Measurements from ENCODE around the gene SULT1E1. TPM values are rescaled to one million over a fixed set of nuclear protein-coding genes. Genes with fewer than 3 reads are reported as not detected.

Gene SULT1E1, protein sequence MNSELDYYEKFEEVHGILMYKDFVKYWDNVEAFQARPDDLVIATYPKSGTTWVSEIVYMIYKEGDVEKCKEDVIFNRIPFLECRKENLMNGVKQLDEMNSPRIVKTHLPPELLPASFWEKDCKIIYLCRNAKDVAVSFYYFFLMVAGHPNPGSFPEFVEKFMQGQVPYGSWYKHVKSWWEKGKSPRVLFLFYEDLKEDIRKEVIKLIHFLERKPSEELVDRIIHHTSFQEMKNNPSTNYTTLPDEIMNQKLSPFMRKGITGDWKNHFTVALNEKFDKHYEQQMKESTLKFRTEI
- polyA plus RNA-seq (2011; rRNA removed) (0.08 TPM in 1 of 2 replicates, not detected in the other), polyA plus RNA-seq (2017; fragmentation: RNase III; extraction: RNeasy Plus Mini Kit Qiagen cat#74134 plus additional on column Dnase treatment) (not detected in 3 replicates), polyA minus RNA-seq (2011; rRNA and poly(A)+ RNA removed) (not detected in 2 replicates)
- polyA plus RNA-seq (2012; cell fraction: cytosol; rRNA removed) = not detected in 2 replicates
- polyA plus RNA-seq (2012; cell fraction: nucleus; rRNA removed) = not detected in 2 replicates

- CTCF ChIA-PET = no interaction called here
- Histone ChIP-seq H3K4me2 (no peak within 1 kb of the TSS), H3K9me3 (no peaks in the 10 kb centered on the region), H3K4me1 (no peaks in the 10 kb centered on the region), H3K4me3 (no peak within 1 kb of the TSS), H3K27ac (no peak within 1 kb of the TSS)
- DNase-seq (ENCODE audit: low read depth in 1 of 2, low spot score in 1 of 2) (no peak), FAIRE-seq (no peak), ATAC-seq (no peak)
- TF ChIP-seq TFCP2L1 (CRISPR knock-in tag; IDR thresholded peaks at IDR 0.05) (no peak), KDM5A (IDR thresholded peaks at IDR 0.05) (no peak), EP300 (IDR thresholded peaks at IDR 0.05) (no peak), ZSCAN20 (CRISPR knock-in tag; IDR thresholded peaks at IDR 0.05) (no peak), NPAS2 (CRISPR knock-in tag; IDR thresholded peaks at IDR 0.05; ENCODE audit: borderline replicate concordance) (no peak), POLR2A (IDR thresholded peaks at IDR 0.05; ENCODE audit: low read length) (no peak), ESRRA (IDR thresholded peaks at IDR 0.05; ENCODE audit: borderline replicate concordance, low read length) (no peak), EHF (CRISPR knock-in tag; IDR thresholded peaks at IDR 0.05) (no peak), CHD4 (IDR thresholded peaks at IDR 0.05; ENCODE audit: borderline replicate concordance) (no peak)
- 27% methylated on average over 1 of the region's 1 CpG for WGBS (ENCODE audit: missing lambda C conversion rate)
- POLR2A ChIA-PET = no interaction called here
These were observed at the start of gene SULT1E1 for GRCh38 chr4:69860052-69860451. TSS of gene SULT1E1 (minus strand) at chr4:69860145. CDS start at chr4:69857644, 2,501 bp downstream.

DNA sequence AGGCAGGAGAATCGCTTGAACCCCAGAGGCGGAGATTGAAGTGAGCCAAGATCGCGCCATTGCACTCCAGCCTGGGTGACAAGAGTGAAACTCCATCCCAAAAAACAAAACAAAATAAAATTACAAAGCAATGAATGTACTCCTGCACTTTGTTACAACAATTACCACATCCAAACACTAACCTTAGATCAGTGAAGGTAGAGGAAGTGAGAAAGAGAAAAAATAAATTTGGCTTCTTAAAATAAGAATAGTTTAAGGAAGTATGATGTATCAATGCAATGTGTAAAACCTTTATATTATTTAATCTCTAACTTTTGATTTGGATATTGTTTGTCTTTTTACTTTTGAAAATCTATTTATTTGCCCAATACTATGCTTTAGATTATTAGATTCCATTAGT lies 49.2 kb upstream of the SULT1E1 start:
- H3K27ac ChIP-seq = no peak overlapping the region
- FAIRE-seq (no peak), ATAC-seq (no peak), DNase-seq (ENCODE audit: low read depth in 1 of 2, low spot score in 1 of 2) (no peak)
- ChIA-PET CTCF (no interaction called here), POLR2A (no interaction called here)
- no peaks in the 10 kb centered on the region for H3K9me3 ChIP-seq
- WGBS (ENCODE audit: missing lambda C conversion rate) = 62% methylated on average over 4 of the region's 4 CpGs
- H3K4me3 ChIP-seq = no peak overlapping the region
- no peak overlapping the region for H3K4me2 ChIP-seq
- TF ChIP-seq TP53 (CRISPR knock-in tag; IDR thresholded peaks at IDR 0.05) (no peak), RNF2 (IDR thresholded peaks at IDR 0.05; ENCODE audit: borderline replicate concordance, low read depth) (no peak), CBX8 (IDR thresholded peaks at IDR 0.05) (no peak), MYC (IDR thresholded peaks at IDR 0.05; ENCODE audit: borderline replicate concordance, low read length) (no peak), CHD4 (IDR thresholded peaks at IDR 0.05; ENCODE audit: borderline replicate concordance) (no peak), JUNB (IDR thresholded peaks at IDR 0.05) (no peak), POLR2A (IDR thresholded peaks at IDR 0.05; ENCODE audit: low read length) (no peak), RARB (CRISPR knock-in tag; IDR thresholded peaks at IDR 0.05) (no peak), CHD2 (IDR thresholded peaks at IDR 0.05; ENCODE audit: low read length, partially characterized antibody) (no peak), BHLHE40 (IDR thresholded peaks at IDR 0.05; ENCODE audit: low read depth, low read length) (no peak), TFCP2L1 (CRISPR knock-in tag; IDR thresholded peaks at IDR 0.05) (no peak), HOXA7 (CRISPR knock-in tag; IDR thresholded peaks at IDR 0.05) (no peak), CBX2 (IDR thresholded peaks at IDR 0.05; ENCODE audit: borderline replicate concordance, low read depth) (no peak), HDAC2 (IDR thresholded peaks at IDR 0.05) (no peak), NR3C1 (IDR thresholded peaks at IDR 0.05) (no peak)
- H3K4me1 ChIP-seq = no peaks in the 10 kb centered on the region

- Histone ChIP-seq H3K4me3 (no peak overlapping the region), H3K4me2 (no peak overlapping the region), H3K4me1 (no peaks in the 10 kb centered on the region), H3K27ac (no peak overlapping the region), H3K9me3 (no peaks in the 10 kb centered on the region)
- TF ChIP-seq REST (IDR thresholded peaks at IDR 0.05) (no peak), GATA3 (IDR thresholded peaks at IDR 0.05; ENCODE audit: borderline replicate concordance) (no peak), SMC3 (IDR thresholded peaks at IDR 0.05) (no peak), EHMT2 (IDR thresholded peaks at IDR 0.05; ENCODE audit: low read depth) (no peak), KDM5A (IDR thresholded peaks at IDR 0.05) (no peak)
- ChIA-PET POLR2A (no interaction called here), CTCF (no interaction called here)
- FAIRE-seq = no peak
- WGBS (ENCODE audit: missing lambda C conversion rate) = 18% methylated on average over 1 of the region's 1 CpG
- DNase-seq (ENCODE audit: low read depth in 1 of 2, low spot score in 1 of 2) = no peak
- no peak for ATAC-seq
These were observed 47.2 kb upstream of the SULT1E1 start for GRCh38 chr4:69907151-69907550.
